Activated naive CD4-positive, alpha-beta T cell treated with anti-CD3 and anti-CD28 coated beads for 36 hours (primary cell): ENCODE data around the gene SLC41A3. TPM values are rescaled to one million over a fixed set of nuclear protein-coding genes. Genes with fewer than 3 reads are reported as not detected.

ENCODE experiments used
- CTCF ChIA-PET: fragments of 350-600 bp; sonication (Branson Sonifier 250); formaldehyde crosslinking; loops from one replicate; lab custom pipeline; 2021; ENCODE audit warnings: antibody characterized with exemption; lab: Charles Lee
- DNase-seq: peaks from one replicate; pipeline ENCODE4 v3.0.0-alpha.2; 2020
- H3K27ac Mint-ChIP-seq: one replicate; pipeline ENCODE4 v1.8.0; 2021; ENCODE audit warnings: mild to moderate bottlenecking, mixed read lengths
- H3K27me3 Mint-ChIP-seq: one replicate; pipeline ENCODE4 v1.8.0; 2021; ENCODE audit warnings: low read depth, mixed read lengths
- H3K36me3 Mint-ChIP-seq: one replicate; pipeline ENCODE4 v1.8.0; 2021; ENCODE audit warnings: low read depth, mixed read lengths
- H3K4me1 Mint-ChIP-seq: one replicate; pipeline ENCODE4 v1.8.0; 2021; ENCODE audit warnings: low read depth, mixed read lengths
- H3K4me3 Mint-ChIP-seq: one replicate; pipeline ENCODE4 v1.8.0; 2021; ENCODE audit warnings: mild to moderate bottlenecking, moderate library complexity, mixed read lengths
- H3K9me3 Mint-ChIP-seq: one replicate; pipeline ENCODE4 v1.8.0; 2021; ENCODE audit warnings: mixed read lengths
- intact Hi-C: fragments of 100-400 bp; cut with micrococcal nuclease; formaldehyde crosslinking; loops from one replicate; pipeline ENCODE4 v1.15.1; 2023
- total RNA-seq, 2 experiments: library from RNA; stranded (reverse); gene quantifications; one replicate each; pipeline ENCODE4 v1.2.3, GENCODE V29; 2021

SLC41A3 gene
- total RNA-seq, 2 experiments from 2014 or later: 24.0 to 24.7 TPM

DNA sequence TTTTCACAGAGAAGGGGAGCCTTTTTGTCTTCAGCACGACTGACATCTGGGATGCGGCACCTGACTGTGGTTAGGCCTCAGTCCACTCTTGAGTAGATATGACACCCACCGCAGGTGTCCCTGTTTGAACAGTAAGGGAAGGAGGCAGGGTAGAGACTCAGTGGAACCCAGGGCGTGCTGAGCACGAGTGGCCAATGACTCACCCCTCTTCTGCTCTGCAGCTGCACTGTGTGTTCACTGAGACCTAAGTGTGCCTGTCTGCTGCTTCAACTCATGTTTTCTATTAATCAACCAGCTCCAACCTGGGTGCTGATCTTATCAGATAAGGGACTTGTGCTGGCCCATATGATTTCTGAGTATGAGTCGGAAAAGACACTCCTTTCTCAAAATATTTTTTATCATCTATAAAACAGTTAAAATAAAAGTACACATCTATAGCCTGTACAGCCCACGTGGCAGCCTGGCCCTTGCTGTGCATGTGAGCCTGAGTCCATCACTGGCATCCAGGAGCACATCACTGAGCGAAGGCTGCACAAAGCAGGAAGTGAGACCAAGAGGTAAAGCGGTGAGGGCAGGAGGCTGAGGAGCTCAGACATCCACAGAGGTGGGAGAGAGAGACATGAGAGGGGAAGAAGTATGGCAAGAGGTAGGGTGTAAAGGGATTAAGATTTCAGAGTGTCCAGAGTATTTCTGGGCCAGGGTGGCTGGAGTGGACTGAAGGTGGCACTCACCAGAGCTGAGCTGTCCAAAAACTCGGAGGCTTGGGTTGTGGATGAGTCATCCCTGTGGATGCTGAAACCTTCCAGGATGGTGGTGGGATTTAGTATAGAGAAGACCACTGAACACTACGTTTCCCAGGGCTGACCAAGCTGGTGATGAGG, 49.2 kb downstream of the SLC41A3 start:
- H3K4me3 Mint-ChIP-seq: no peak overlapping the region

DNA sequence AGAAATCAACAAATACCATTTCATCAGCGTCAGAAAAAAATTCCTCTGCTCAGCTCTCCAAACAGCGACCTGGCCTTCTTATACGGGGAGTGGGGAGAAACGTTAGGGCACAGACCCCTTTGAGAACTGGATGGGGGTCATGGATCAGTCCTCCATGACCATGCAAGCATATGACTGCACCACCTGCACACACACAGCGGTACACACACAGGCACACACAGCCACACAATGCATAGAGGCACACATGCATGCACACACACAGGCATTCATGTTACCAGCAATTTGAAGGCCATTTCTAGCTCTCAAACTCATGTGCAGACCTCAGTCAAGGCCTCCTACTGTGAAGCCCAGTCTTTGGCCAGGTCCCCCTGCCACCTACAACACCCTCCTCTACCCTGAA, 50.2 kb downstream of the SLC41A3 start:
- CTCF ChIA-PET: no interaction called here
- H3K4me3 Mint-ChIP-seq: no peak overlapping the region
- H3K27ac Mint-ChIP-seq: no peak overlapping the region

More for the DNA sequence above, 49.2 kb downstream of the SLC41A3 start:
- no peaks in the 10 kb centered on the region for H3K4me1 Mint-ChIP-seq
- no peak for DNase-seq
- peaks cover 1% of the 10 kb centered on the region for H3K9me3 Mint-ChIP-seq
- intact Hi-C loops: no loop called here
- no peak overlapping the region for H3K27ac Mint-ChIP-seq
- no peaks in the 10 kb centered on the region for H3K27me3 Mint-ChIP-seq
- H3K36me3 Mint-ChIP-seq: peaks cover 54% of the 10 kb centered on the region
- CTCF ChIA-PET: no interaction called here

DNA sequence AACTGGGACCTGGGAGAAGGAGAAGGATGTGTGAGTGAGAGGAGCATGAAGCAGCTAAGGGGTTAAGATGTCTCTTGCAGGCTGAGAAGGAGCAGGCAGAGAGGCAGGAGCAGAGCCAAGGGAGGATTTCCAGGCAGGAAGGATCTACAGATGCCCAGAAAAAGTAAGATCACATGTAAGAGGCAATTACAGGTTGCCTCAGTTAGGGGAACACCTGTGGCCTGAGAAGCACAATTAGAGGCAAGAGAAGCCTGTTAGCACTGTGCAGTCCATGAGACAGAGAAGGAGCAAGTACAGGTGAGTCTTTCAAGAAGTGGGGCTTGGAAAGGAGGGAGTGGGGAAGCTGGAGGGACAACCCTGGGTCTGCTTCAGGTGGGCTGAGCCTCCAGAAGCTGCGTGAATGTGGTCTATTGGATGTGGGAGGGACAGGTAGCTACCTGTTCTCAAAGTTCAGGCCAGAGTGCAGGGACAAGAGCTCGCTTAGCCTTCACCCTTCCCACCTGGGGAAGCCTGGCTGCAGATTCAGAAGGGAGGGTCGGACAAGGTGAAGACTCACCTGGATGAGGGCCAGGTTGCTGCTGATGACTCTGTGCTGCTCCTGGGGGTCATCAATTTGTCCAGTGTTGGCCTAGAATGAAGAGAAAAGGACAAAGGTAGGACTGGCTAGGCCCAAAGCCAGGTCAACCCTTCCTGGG, 50.7 kb downstream of the SLC41A3 start:
- Mint-ChIP-seq H3K27me3 (no peaks in the 10 kb centered on the region), H3K36me3 (peaks cover 60% of the 10 kb centered on the region), H3K4me1 (no peaks in the 10 kb centered on the region), H3K27ac (no peak overlapping the region), H3K9me3 (peaks cover 8% of the 10 kb centered on the region), H3K4me3 (no peak overlapping the region)
- DNase-seq: no peak
- CTCF ChIA-PET: no interaction called here
- intact Hi-C loops: no loop called here

More for the DNA sequence above, 50.2 kb downstream of the SLC41A3 start:
- Mint-ChIP-seq H3K4me1 (no peaks in the 10 kb centered on the region), H3K27me3 (no peaks in the 10 kb centered on the region), H3K36me3 (peaks cover 59% of the 10 kb centered on the region), H3K9me3 (peaks cover 7% of the 10 kb centered on the region)
- intact Hi-C loops: no loop called here
- DNase-seq: no peak

DNA sequence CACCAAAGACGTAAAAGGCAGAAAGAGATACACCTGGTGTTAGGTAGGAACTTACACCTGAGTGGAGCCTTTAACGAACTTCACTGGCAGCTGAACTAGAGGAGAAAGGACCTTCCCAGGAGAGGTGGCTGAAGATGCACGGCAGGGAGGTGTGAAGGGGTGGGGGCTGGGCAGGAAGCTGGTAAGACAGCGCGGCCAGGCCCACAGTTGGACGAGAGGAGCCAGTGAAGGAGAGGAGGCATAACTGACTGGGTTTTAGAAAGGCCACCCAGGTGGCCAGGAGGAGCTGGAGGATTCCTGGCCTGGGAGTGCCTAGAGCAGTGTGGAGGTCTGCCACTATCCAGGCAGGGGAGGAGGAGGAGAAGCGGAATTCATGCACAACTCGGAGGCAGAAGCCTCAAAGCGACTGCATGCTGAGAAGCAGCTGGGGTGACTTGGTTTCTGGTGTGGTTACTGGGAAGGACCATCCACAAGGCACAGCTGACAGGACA, 51.9 kb downstream of the SLC41A3 start:
- Mint-ChIP-seq H3K4me3 (no peak overlapping the region), H3K9me3 (peaks cover 17% of the 10 kb centered on the region), H3K27ac (no peak overlapping the region), H3K27me3 (no peaks in the 10 kb centered on the region), H3K36me3 (peaks cover 66% of the 10 kb centered on the region), H3K4me1 (no peaks in the 10 kb centered on the region)
- CTCF ChIA-PET: interaction anchor here (0.6 kb wide), 1 partner anchor 12 kb away, joined by 3 read pairs; no protein-coding TSS in a partner anchor
- no peak for DNase-seq
- intact Hi-C loops: no loop called here

DNA sequence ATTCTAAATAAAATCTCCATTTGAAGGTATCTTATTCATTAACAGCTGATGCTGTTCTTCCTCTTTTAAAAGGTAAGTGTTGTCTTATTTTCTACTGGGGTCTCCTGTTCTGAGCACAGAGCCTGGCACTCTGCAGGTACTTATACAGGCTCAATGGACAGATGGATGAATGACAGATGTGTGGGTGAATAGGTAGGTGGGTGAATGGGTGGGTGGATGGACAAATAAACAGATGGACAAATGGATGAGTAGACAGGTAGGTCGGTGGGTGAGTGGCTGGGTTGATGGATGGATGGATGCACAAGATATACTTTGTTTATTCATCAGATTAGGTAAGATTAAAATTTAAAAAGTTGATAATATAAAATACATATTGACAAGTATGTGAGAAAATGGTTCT, 53.5 kb downstream of the SLC41A3 start:
- Mint-ChIP-seq H3K9me3 (peaks cover 17% of the 10 kb centered on the region), H3K36me3 (peaks cover 70% of the 10 kb centered on the region), H3K4me1 (peaks cover 3% of the 10 kb centered on the region), H3K27me3 (no peaks in the 10 kb centered on the region), H3K27ac (no peak overlapping the region), H3K4me3 (no peak overlapping the region)
- no peak for DNase-seq
- intact Hi-C loops: no loop called here
- CTCF ChIA-PET: no interaction called here

DNA sequence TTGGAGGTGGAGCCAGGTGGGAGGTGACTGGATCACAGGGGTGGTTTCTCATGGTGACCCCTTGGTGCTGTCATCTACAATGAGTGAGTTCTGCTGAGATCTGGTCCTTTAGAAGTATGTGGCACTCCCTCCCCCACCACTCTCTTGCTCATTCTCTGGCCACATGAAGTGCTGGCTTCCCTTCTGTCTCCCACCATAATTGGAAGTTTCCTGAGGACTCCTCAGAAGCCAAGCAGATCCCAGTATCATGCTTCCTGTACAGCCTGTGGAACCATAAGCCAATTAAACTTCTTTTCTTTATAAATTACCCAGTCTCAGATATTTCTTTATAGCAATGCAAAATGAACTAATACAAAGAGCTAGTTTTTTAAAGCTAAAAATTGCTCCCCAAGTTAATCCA, 54.7 kb downstream of the SLC41A3 start:
- DNase-seq: no peak
- intact Hi-C loops: no loop called here
- Mint-ChIP-seq H3K4me3 (no peak overlapping the region), H3K36me3 (peaks cover 62% of the 10 kb centered on the region), H3K27ac (no peak overlapping the region), H3K9me3 (peaks cover 17% of the 10 kb centered on the region), H3K27me3 (no peaks in the 10 kb centered on the region), H3K4me1 (peaks cover 3% of the 10 kb centered on the region)
- CTCF ChIA-PET: no interaction called here

DNA sequence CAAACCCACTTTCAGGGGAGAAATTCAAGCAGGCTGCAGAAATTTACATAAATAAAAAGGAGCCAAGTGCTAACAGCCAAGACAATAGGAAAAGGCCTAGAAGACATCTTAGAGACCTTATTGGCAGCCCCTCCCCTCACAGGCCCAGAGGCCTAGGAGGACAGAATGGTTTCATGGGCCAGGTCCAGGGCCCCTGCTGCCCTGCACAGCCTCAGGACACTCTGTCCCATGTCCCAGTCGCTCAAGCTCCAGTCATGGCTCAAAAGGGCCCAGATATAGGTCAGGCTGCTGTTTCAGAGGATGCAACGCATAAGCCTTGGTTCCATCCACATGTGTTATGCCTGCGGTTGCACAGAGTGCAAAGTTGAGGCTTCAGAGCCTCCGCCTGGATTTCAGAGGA, 55.8 kb downstream of the SLC41A3 start:
- CTCF ChIA-PET: no interaction called here
- Mint-ChIP-seq H3K4me3 (no peak overlapping the region), H3K36me3 (peaks cover 59% of the 10 kb centered on the region), H3K27ac (no peak overlapping the region), H3K9me3 (peaks cover 17% of the 10 kb centered on the region), H3K27me3 (no peaks in the 10 kb centered on the region), H3K4me1 (peaks cover 3% of the 10 kb centered on the region)
- intact Hi-C loops: no loop called here
- DNase-seq: no peak

DNA sequence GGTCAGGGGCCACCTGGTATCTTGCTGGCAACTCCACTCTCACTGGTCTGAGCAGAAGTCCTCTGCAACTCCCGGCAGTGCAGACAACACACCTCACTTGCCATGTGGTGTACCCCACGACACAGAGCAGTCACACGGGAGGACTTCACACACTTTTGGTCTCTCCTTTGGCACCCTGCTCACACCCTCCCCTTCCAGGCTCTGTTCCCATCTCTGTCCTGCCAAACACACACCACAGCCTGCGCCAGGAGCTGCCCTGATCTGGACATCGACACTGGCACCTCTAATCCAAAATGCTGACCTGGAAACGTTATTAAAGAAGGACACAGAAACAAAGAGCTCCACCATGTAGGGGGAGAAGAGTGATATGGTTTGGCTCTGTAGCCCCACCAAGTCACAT, 57.2 kb downstream of the SLC41A3 start:
- Mint-ChIP-seq H3K4me1 (peaks cover 3% of the 10 kb centered on the region), H3K27me3 (no peaks in the 10 kb centered on the region), H3K36me3 (peaks cover 47% of the 10 kb centered on the region), H3K4me3 (no peak overlapping the region), H3K27ac (no peak overlapping the region), H3K9me3 (peaks cover 17% of the 10 kb centered on the region)
- intact Hi-C loops: no loop called here
- CTCF ChIA-PET: no interaction called here
- no peak for DNase-seq

DNA sequence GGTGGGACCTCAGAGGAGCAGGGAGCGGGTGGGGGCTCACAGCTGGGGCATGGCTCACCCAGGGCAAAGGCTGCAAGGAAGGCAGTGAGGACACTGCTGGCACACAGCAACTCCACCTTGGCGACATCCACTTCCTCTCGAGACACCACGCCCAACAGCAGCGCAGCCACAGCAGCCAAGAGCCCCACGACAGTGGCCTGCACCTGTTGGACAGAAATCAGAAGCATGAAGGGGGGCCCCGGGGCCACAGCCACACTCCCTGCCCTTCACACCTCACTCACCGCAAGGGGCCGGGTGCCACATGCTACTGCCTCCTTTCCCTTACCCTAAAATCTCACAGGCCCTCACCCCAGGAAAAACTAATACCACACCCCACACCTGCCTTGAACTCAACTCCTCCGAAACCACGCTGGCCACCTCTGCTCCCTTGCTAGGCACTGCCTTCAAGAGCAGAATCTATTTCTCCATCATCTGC, 57.6 kb downstream of the SLC41A3 start:
- peaks cover 42% of the 10 kb centered on the region for H3K36me3 Mint-ChIP-seq
- CTCF ChIA-PET: no interaction called here
- H3K4me3 Mint-ChIP-seq: no peak overlapping the region
- peaks cover 3% of the 10 kb centered on the region for H3K4me1 Mint-ChIP-seq
- intact Hi-C loops: no loop called here
- no peak overlapping the region for H3K27ac Mint-ChIP-seq
- H3K27me3 Mint-ChIP-seq: no peaks in the 10 kb centered on the region
- H3K9me3 Mint-ChIP-seq: peaks cover 17% of the 10 kb centered on the region
- no peak for DNase-seq

DNA sequence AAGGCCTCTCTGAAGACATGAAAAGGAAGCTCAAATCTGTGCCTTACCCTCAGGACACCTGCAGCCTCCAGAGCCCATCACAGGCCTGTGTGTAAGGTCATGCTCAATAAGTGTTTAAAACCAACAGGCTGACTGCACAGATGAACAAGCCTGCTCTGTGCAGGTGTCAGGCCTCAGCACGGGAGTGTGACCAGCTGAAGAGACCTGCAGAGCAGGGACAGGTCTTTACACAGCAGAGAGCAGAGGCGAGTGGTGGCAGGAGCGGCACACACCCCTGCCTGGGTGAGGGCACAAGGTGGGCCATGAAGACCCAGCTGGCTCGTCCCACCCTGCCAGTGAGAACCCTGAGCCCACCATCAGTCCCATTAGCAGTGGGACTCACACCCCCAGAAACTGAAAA, 58.1 kb downstream of the SLC41A3 start:
- Mint-ChIP-seq H3K9me3 (peaks cover 17% of the 10 kb centered on the region), H3K27me3 (no peaks in the 10 kb centered on the region), H3K4me3 (no peak overlapping the region), H3K36me3 (peaks cover 42% of the 10 kb centered on the region), H3K27ac (no peak overlapping the region), H3K4me1 (peaks cover 3% of the 10 kb centered on the region)
- CTCF ChIA-PET: no interaction called here
- intact Hi-C loops: no loop called here
- no peak for DNase-seq

DNA sequence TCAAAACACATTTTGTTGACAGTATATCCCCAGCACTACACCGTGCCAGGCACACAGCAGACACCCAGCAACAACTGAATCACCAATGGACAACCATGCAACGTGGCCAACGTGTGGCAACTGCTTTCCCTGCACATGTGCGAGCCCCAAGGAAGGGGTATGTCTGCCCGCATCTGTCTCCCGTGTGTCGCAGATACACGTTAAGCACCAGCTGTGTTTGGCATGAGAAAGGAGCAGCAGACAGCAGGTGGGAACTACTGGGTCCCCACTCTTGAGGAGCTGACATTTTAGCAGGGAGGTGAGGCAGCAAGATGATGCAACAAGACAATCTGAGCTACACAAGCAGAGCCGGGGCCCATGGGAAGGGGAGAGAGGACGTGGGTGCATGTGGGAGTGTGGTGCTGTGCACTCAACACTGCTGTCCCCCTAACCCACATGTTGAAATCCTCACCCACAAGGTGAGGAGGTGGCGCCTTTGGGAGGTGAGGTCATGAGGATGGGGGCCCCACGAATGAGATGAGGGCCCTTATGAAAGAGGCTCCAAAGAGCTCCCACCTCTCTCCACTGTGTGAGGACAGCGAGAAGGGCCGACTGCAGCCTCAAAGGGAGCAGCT, 58.7 kb downstream of the SLC41A3 start:
- Mint-ChIP-seq H3K4me1 (peaks cover 3% of the 10 kb centered on the region), H3K4me3 (no peak overlapping the region), H3K9me3 (peaks cover 17% of the 10 kb centered on the region), H3K36me3 (peaks cover 38% of the 10 kb centered on the region), H3K27me3 (no peaks in the 10 kb centered on the region), H3K27ac (no peak overlapping the region)
- no peak for DNase-seq
- intact Hi-C loops: no loop called here
- CTCF ChIA-PET: no interaction called here

DNA sequence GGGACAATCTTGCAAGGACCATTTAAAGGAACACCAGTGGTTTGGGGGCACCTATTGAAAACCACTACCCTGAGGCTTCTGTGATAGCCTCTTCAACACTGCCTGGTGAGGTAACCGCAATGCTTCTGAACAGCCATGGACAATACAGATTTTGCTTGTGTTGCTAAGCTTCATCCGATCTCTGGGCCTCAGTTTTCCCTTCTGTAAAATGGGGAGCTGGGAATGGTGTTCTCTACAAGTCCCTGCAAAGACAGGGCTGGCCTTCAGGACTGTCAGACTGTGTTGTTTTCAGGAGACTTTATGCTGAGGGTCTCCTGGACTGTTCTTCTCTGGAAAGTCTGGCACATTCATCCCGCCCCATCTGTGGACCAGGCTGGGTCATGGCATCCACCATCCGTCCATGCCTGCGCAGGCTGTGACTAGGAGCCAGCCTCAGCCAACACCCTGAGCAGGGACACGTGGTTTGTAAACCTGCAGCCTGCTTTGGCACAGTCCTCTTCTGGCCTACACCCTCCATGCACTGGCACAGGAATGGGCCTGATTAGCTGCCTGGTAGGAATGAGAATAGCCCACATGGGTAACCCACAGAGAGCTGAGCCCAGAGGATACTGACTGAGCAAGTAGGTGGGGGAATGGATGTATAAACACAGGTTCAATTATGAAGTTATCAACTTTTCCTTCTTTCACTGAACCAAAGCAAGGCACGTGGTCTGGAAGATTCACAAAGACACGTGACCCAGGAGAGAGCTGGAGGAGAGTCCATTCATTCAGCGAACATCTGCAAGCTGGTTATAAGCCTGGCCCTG, 59.7 kb downstream of the SLC41A3 start:
- H3K4me3 Mint-ChIP-seq: no peak overlapping the region
- no peak for DNase-seq
- CTCF ChIA-PET: no interaction called here
- H3K27me3 Mint-ChIP-seq: no peaks in the 10 kb centered on the region
- H3K27ac Mint-ChIP-seq: no peak overlapping the region
- H3K36me3 Mint-ChIP-seq: peaks cover 33% of the 10 kb centered on the region
- peaks cover 13% of the 10 kb centered on the region for H3K9me3 Mint-ChIP-seq
- intact Hi-C loops: no loop called here
- peaks cover 3% of the 10 kb centered on the region for H3K4me1 Mint-ChIP-seq
